ENCODE results near the gene ZSCAN22. TPM values are rescaled to one million over a fixed set of nuclear protein-coding genes. Genes with fewer than 3 reads are reported as not detected.

The ZSCAN22 gene
- total RNA-seq, 1 donor from 2014 or later, result 1.5 TPM

GRCh38 chr19:58362272-58362994 lies 35.6 kb downstream of the ZSCAN22 start, which contains the start of gene ZNF497:
ZNF497 (minus strand) TSS chr19:58362751; CDS start chr19:58357635, 5,116 bp downstream.
- Histone ChIP-seq H3K4me2 (peak within 1 kb of the TSS; percentile 85), H3K4me3 (peak within 1 kb of the TSS; percentile 59), H2AFZ (replicated peaks) (peak within 1 kb of the TSS; percentile 60), H3F3A (ENCODE audit: low read depth) (peaks cover 7% of the 10 kb centered on the region), H3K27ac (peak within 1 kb of the TSS; percentile 54), H3K27me3 (no peaks in the 10 kb centered on the region), H3K9ac (peak within 1 kb of the TSS; percentile 67), H3K9me3 (ENCODE audit: low read depth) (no peaks in the 10 kb centered on the region), H3K79me2 (ENCODE audit: low read depth) (peaks cover 10% of the 10 kb centered on the region), H3K36me3 (no peaks in the 10 kb centered on the region), H3K4me1 (no peaks in the 10 kb centered on the region), H4K20me1 (ENCODE audit: low read depth) (no peaks in the 10 kb centered on the region)
- peaks cover 11% of the 10 kb centered on the region for H3K27me3 Mint-ChIP-seq (ENCODE audit: insufficient read depth, low read depth)
- H3K9me3 Mint-ChIP-seq, result no peaks in the 10 kb centered on the region
- H3K4me3 Mint-ChIP-seq, result peak within 1 kb of the TSS; percentile 96
- peaks cover 5% of the 10 kb centered on the region for H3K36me3 Mint-ChIP-seq
- peak; percentile 98 for DNase-seq (ENCODE audit: low spot score)
- peak within 1 kb of the TSS; percentile 97 for H3K27ac Mint-ChIP-seq
- peaks cover 13% of the 10 kb centered on the region for H3K4me1 Mint-ChIP-seq
- TF ChIP-seq EZH2 (IDR thresholded peaks at IDR 0.05) (no peak), EZH2phosphoT487 (IDR thresholded peaks at IDR 0.05) (no peak), CTCF (IDR thresholded peaks at IDR 0.05) (no peak)

- H3K36me3 Mint-ChIP-seq, result peaks cover 5% of the 10 kb centered on the region
- TF ChIP-seq EZH2phosphoT487 (IDR thresholded peaks at IDR 0.05) (no peak), EZH2 (IDR thresholded peaks at IDR 0.05) (no peak), CTCF (IDR thresholded peaks at IDR 0.05) (no peak)
Measured at GRCh38 chr19:58364146-58364545, 37.4 kb downstream of the ZSCAN22 start.

GRCh38 chr19:58366585-58367430 lies 40.0 kb downstream of the ZSCAN22 start:
- H3K9me3 Mint-ChIP-seq, result no peaks in the 10 kb centered on the region
- Histone ChIP-seq H3K9me3 (ENCODE audit: low read depth) (no peaks in the 10 kb centered on the region), H4K20me1 (ENCODE audit: low read depth) (no peaks in the 10 kb centered on the region), H3K27ac (no peak overlapping the region), H2AFZ (replicated peaks) (no peak overlapping the region), H3K27me3 (no peaks in the 10 kb centered on the region), H3K4me1 (no peaks in the 10 kb centered on the region), H3K79me2 (ENCODE audit: low read depth) (no peaks in the 10 kb centered on the region), H3K9ac (no peak overlapping the region), H3K4me3 (no peak overlapping the region), H3F3A (ENCODE audit: low read depth) (peaks cover 4% of the 10 kb centered on the region), H3K36me3 (no peaks in the 10 kb centered on the region), H3K4me2 (no peak overlapping the region)
- peak overlapping the region; percentile 60 for H3K27ac Mint-ChIP-seq
- no peak for DNase-seq (ENCODE audit: low spot score)
- peaks cover 7% of the 10 kb centered on the region for H3K27me3 Mint-ChIP-seq (ENCODE audit: insufficient read depth, low read depth)
- H3K36me3 Mint-ChIP-seq, result peaks cover 10% of the 10 kb centered on the region
- TF ChIP-seq EZH2 (IDR thresholded peaks at IDR 0.05) (no peak), EZH2phosphoT487 (IDR thresholded peaks at IDR 0.05) (no peak), CTCF (IDR thresholded peaks at IDR 0.05) (no peak)
- no peak overlapping the region for H3K4me3 Mint-ChIP-seq
- peaks cover 5% of the 10 kb centered on the region for H3K4me1 Mint-ChIP-seq

More at GRCh38 chr19:58364146-58364545, 37.4 kb downstream of the ZSCAN22 start:
- H3K4me3 Mint-ChIP-seq, result peak overlapping the region; percentile 65
- H3K9ac ChIP-seq, result no peak overlapping the region
- no peaks in the 10 kb centered on the region for H3K27me3 ChIP-seq
- no peaks in the 10 kb centered on the region for H3K9me3 Mint-ChIP-seq
- peaks cover 10% of the 10 kb centered on the region for H3K27me3 Mint-ChIP-seq (ENCODE audit: insufficient read depth, low read depth)
- H3K27ac ChIP-seq, result no peak overlapping the region
- H3K4me1 Mint-ChIP-seq, result peaks cover 13% of the 10 kb centered on the region
- H3K27ac Mint-ChIP-seq, result no peak overlapping the region
- H3K4me1 ChIP-seq, result no peaks in the 10 kb centered on the region
- no peaks in the 10 kb centered on the region for H3K36me3 ChIP-seq
- H3K4me2 ChIP-seq, result no peak overlapping the region
- H3K79me2 ChIP-seq (ENCODE audit: low read depth), result peaks cover 10% of the 10 kb centered on the region
- no peaks in the 10 kb centered on the region for H3K9me3 ChIP-seq (ENCODE audit: low read depth)
- no peaks in the 10 kb centered on the region for H4K20me1 ChIP-seq (ENCODE audit: low read depth)
- H2AFZ ChIP-seq (replicated peaks), result no peak overlapping the region
- DNase-seq (ENCODE audit: low spot score), result no peak
- no peak overlapping the region for H3K4me3 ChIP-seq
- H3F3A ChIP-seq (ENCODE audit: low read depth), result peaks cover 7% of the 10 kb centered on the region
